OCI-LY1 (cell line): ENCODE measurements around the gene POLR2J.
"Not testable (repeated sequence)": the region's sequence is repeated elsewhere in the genome, so short reads cannot be mapped to it uniquely, and the experiment has no call there.

ENCODE experiments used
- EZH2 ChIP-seq: fragments of 200-600 bp; sonication (generic), shearing (Covaris generic); IDR thresholded peaks from 2 replicates; pipeline ENCODE4 v1.8.0; 2017; ENCODE audit warnings: borderline replicate concordance, mixed run types, mild to moderate bottlenecking, antibody characterized with exemption, low read length, moderate library complexity, mixed read lengths
- TF ChIP-seq, protein P1 (sequence below): fragments of 200-600 bp; sonication (generic), shearing (Covaris generic); IDR thresholded peaks from 2 replicates; pipeline ENCODE4 v1.5.1; 2017; ENCODE audit warnings: mild to moderate bottlenecking, antibody characterized with exemption, low read length, moderate library complexity, mixed read lengths

DNA sequence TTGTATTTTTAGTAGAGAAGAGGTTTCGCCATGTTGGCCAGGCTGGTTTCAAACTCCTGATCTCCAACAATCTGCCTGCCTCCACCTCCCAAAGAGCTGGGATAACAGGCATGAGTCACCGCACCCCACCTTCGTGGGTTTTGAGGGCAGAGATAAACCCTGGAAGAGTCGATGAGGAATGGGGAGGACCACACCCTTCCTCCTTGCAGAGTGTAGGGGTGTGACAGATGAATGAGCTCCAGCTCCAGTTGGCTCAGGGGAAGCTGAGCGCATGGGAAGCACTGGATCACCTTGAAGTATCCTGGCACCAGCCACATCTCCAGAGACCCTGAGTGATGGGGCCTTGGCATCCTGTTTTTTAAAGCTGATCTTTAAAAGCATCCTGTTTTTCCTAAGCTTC, 5.6 kb upstream of the POLR2J start:
- TF ChIP-seq, protein P1, sequence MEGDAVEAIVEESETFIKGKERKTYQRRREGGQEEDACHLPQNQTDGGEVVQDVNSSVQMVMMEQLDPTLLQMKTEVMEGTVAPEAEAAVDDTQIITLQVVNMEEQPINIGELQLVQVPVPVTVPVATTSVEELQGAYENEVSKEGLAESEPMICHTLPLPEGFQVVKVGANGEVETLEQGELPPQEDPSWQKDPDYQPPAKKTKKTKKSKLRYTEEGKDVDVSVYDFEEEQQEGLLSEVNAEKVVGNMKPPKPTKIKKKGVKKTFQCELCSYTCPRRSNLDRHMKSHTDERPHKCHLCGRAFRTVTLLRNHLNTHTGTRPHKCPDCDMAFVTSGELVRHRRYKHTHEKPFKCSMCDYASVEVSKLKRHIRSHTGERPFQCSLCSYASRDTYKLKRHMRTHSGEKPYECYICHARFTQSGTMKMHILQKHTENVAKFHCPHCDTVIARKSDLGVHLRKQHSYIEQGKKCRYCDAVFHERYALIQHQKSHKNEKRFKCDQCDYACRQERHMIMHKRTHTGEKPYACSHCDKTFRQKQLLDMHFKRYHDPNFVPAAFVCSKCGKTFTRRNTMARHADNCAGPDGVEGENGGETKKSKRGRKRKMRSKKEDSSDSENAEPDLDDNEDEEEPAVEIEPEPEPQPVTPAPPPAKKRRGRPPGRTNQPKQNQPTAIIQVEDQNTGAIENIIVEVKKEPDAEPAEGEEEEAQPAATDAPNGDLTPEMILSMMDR, result not testable (repeated sequence)
- not testable (repeated sequence) for TF ChIP-seq EZH2
